Measurements from ENCODE around the gene PTPRH.
"Not testable (repeated sequence)": the region's sequence is repeated elsewhere in the genome, so short reads cannot be mapped to it uniquely, and the experiment has no call there.

The PTPRH gene

DNA sequence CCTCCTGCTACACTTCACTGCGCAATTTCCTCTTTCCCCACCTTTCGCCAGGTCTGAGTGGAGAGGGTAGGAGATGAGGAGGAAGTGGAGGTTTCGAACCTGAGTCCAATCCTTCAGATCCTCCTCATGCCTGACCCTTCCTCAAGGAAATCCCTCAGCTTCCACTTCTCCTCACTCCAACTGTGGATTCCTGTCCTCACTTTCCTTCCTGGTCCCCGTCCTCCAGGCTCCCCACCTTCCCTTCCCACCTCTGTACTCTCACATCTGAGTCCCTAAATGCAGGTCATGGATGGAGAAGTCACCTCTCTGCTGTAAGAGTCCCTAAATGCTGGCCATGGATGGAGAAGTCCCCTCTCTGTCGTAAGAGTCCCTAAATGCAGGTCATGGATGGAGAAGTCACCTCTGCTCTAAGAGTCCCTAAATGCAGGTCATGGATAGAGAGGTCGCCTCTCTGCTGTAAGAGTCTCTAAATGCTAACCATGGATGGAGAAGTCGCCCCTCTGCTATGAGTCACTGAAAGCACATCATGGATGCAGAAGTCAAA is 16.2 kb upstream of the PTPRH start:
- DNase-seq (ENCODE audit: low read depth in 2 of 2) = no peak

DNA sequence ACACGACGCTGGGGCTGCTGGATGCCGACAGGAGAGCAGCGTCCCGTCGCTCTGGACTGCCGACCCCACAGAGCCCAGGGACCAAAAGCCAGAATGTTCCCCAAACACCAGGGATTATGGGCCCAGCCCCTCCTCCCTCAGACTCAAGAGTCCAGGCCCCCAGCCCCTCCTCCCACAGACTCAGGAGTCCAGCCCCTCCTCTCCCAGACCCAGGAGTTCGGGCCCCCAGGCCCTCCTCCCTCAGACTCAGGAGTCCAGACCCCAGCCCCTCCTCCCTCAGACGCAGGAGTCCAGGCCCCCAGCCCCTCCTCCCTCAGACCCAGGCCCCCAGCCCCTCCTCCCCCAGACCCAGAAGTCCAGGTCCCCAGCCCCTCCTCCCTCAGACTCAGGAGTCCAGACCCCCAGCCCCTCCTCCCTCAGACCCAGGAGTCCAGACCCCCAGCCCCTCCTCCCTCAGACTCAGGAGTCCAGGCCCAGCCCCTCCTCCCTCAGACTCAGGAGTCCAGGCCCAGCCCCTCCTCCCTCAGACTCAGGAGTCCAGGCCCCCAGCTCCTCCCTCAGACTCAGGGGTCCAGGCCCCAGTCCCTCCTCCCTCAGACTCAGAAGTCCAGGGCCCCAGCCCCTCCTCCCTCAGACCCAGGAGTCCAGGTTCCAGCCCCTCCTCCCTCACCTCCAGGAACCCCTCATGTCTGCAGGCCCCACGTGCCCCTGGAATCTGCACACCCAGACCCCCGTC is 15.5 kb upstream of the PTPRH start:
- not testable (repeated sequence) for DNase-seq (ENCODE audit: low read depth in 2 of 2)

DNA sequence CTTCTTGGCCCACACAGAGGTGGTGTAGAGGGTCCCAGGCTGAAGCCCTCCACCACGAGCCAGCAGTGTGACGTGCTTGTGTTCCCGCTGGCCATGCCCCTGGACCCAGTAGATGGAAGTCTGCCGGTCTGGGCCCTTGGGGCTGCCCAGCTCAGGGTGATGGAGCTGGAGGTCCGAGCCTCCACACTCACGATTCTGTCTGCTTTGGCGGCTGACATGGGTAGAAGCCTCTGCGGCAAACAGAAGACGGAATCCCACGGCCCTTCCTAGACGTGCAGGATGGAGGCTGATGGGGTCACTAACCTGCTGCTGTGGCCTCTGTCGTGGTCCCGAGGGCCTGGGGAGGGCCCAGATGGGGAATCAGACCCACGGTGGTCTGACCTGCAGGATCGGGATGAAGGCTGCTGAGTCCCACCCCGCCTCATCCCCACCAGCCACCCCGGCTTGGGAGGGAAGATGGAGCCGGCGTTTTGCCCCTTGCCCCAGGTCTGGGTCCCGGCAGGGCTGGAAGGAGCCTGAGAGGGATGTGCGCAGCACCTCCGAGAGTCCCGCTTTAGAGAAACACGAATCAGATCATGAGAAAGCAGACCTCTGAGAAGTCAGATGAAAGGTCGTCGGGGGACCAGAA is 14.9 kb upstream of the PTPRH start:
- DNase-seq (ENCODE audit: low read depth in 2 of 2) = no peak

DNA sequence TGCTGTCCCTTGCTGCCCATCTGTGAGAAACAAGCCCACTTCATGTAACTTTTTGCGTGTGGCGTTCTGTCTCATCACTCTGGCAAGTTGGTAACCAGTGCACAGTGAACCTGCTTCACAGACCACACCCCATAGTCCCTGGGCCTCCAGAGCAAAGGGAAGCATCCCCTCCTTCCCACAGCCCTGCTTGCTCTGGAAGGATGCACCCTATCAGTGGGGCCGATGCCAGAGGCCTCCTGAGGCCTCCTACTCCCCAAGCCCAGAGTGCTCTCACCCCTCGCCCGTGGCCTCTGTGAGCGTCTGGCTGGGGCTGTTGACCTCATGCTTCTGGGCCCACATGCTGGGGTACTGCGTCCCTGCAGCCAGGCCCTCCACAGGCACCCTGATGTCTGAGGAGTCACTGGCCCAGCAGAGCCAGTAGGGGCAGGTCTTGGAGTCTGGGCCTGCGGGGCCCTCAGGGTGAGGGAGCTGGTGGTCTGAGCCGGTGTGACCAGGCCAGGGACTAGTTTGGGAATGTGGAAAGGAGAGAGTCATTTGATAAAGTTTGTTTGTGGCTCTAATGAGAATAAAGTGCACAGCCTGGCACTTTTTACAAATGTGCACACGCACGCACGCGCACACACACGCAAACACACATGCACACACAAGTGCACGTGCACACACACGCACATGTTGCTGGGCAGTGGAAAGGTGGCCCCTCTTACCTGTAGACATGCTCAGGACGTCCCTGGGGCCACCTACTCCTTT is 14.2 kb upstream of the PTPRH start:
- DNase-seq (ENCODE audit: low read depth in 2 of 2) = no peak

DNA sequence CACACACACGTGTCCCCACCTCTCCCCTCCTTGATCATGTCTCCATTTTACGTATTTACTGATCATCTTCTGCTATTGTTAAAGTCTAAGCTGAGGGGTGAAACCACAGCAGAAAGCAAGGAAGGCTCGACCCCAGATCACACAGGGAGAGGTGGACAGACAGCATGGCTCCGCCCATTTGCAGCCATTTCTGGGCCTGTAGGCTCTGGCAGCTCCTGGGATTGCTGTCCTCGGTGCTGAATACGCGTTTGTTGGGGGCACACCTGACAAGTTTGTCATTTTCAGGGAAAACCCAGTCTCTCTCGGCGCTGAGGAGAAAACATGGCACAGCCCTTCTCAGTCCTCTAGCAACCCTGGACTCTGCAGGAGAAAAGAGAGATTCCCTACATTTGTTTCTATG is 11.2 kb upstream of the PTPRH start:
- no peak for DNase-seq (ENCODE audit: low read depth in 2 of 2)

DNA sequence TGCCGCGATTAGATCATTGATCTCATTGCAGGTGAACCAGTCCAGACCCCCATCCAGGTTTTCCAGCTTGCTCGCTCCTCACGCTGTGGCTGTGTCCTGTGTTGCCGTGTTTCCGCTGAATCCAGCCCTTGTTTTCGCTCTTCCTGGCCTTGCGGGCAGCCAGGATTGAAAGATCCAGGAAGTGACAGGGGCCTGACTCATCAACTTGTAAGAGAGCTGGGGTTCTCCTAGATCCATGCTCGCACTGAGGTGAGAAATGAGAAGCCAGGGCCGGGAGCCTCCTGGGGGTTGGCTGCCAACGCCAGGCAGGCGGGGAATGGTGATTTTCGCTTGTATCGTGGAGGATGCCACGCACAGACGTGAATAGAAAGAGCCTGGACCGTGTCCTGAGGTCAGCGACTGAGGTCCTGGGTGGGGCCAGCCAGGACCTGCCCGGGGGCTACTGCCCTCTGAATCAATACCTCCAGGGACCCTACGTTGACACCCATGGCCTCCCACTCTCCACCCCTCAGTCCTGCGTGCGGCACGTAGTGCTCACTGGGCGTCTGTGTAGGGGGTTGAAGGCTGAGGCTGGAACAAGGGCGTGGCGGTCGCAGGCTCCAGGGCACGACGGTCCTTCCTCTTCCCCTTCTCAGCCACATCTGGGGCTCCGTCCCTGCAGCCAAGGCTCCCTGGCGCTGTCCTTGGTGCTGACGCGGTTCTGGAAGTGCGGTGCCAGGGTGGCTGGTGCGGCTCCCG is 7.3 kb upstream of the PTPRH start:
- peak; percentile 27 to 43 for DNase-seq (ENCODE audit: low read depth in 2 of 2)

DNA sequence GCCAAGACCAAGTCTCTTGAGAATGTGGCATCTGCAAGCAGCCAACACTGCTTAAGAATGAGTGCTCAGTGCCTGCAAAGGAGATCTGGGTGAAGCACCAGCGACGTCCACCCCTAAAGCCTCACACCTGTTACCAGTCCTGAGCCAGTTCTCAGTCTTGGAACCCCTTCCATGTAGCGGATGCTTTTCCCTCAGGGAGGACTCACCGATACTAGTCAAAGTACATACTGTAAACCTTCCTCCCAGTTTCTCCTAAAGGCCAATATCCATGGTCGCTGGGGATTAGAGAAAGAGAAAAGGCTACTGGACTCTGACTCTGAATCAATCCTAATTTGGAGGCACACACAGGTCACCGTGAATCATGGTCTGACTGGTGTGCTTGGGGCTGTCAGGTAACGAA is 4.2 kb upstream of the PTPRH start:
- DNase-seq (ENCODE audit: low read depth in 2 of 2) = no peak

DNA sequence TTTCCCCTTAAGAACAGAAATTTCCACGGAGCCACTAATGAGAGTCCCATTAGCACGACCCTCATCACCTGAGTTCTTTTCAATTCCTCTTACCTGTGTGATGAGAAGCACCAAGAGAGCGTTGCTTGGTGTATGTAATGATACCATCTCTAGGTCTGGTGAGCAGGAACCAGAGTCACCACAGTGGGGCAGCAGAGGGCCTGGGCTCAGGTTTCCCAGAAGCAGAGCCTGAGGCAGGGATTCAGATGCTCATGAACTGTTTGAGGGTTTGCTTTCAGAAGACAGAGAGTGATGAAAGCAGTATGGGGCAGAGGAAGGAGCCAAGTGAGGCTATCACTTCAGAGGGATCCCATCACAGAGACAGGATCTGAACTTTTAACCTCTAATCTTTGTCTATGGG is 3.1 kb upstream of the PTPRH start:
- DNase-seq (ENCODE audit: low read depth in 2 of 2) = peak; percentile 35 to 43

DNA sequence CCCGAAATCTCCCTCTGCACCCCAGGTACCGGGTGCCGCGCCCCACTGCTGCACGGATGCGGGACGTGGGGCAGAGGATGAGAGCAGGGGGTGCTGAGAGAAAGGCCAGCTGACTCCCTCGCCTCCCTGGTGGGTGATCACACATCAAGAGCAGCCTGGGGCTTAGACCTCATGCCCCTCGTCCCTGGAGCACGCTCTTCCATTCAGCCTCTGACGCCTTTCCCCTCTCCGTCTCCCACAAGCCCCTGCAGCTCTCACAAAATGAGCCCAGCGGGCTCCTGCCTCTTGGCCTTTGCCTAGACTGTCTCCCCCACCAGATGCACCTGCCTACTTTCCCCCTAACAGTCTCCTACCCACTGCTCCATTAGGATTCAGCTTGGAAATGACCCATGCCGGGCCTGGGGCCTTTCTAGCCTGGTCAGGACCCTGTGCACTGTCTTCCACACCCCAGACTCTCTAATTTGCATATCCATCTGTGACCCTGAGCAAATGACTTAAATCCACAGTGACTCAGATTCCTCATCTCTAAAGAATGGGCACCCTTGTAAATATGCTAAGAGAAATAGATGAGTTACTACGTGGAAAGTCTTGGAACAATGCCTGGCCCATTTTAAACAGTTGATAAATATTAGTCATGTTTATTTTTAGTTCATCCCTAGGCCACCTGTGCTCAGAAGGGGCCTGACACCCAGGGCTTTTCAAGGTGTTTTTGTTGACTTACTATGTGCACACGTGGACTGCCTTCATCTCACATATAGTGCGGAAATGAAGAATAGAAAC is 582 bp upstream of the PTPRH start:
- DNase-seq (ENCODE audit: low read depth in 2 of 2) = no peak

DNA sequence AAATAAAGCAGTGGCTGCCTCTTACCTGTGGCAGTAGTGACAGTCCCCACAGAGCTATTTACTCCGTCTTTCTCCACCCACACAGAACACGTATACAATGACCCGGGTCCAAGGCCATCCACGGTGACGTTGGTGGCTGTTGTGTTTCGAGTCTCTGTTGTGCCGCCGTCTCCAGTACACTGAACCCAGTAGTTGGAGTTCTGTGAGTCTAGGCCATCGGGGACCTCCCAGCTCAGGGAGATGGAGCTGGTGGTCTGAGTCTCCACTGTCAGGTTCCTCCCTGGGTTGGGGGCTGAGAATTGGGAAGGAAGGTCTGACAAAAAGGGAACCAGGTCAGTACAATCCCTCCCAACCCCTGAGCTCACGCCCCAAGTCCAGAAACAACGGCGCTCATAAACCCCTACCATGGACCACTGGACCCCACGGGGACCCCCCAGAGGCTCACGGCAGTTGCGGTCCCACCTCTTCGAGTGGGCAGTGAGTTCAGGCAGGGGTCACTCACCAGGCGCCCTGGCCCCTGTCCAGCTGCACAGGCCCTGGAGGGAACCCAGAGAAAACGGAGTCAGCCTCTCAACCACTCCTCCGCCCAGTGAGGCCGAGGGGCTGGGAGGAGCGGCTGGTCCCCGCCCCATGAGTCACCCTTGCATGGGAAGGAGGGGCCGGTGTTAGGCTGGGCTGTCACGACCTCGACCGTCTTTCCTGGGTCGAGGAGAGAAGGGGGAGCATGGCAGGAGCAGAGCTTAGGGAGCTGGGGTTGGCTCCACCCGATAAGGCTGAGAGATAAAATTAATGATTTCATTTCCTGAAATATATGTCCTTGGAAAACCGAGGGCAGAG is 2.4 kb downstream of the PTPRH start:
- DNase-seq (ENCODE audit: low read depth in 2 of 2) = peak; percentile 23 to 33

DNA sequence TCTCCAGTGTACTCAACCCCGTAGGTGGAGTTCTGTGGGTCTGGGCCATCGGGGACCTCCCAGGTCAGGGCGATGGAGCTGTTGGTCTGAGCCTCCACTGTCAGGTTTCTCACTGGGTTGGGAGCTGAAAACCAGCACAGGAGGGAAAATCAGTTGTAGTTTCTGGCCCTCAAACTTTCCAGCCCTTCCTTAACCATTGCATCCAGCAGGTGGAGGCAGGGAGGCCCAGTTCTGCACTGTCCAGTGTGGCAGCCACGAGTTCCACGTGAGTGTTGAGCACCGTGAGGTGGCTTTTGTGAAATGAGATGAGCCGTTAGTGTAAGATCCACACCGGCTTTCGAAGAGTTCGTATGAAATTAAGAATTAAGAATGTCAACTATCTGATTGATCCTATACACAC is 7.1 kb downstream of the PTPRH start:
- DNase-seq (ENCODE audit: low read depth in 2 of 2) = not testable (repeated sequence)

DNA sequence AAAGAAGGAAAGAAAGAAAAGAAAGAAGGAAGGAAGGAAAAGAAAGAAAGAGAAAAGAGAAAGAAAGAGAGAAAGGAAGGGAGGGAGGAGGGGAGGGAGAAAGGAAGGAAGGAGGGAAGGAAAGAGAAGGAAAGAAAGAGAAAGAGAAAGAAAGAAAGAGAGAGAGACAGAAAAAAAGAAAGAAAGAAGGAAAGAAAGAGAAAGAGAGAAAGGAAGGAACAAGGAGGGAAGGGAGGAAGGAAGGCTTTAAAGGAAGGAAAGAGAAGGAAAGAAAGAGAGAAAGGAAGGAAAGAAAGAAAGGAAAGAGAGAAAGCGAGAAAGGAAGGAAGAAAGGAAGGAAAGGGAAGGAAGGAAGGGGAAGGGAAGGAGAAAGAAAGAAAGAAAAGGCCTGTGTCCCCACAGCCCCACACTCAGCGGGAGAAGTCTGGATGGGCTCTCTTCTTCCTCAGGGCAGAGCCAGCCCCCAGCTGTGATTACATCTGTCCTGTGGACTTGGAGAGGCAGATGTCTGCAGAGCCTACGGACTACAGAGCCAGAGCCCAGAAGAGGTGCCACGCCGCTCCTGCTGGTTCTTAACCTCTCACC is 9.6 kb downstream of the PTPRH start:
- DNase-seq (ENCODE audit: low read depth in 2 of 2) = no peak

DNA sequence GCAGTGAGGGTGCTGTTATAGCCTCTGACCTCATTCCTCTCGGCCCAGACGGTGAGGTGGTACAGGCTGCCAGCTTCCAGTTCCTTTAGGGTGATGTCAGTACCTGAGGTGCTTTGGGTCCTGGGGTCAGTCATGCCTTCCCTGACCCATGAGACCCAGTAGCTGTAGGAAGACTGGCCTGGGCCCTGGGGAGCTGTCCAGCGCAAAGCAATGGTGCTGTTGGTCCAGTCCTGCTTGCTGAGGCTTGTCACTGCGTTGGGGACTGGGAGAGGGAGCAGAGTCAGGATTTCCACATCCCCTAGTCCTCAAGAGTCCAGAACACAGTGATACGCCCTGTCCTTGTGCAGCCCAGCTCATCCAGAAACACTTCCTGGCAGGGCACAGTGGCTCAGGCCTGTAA is 10.7 kb downstream of the PTPRH start:
- DNase-seq (ENCODE audit: low read depth in 2 of 2) = no peak

DNA sequence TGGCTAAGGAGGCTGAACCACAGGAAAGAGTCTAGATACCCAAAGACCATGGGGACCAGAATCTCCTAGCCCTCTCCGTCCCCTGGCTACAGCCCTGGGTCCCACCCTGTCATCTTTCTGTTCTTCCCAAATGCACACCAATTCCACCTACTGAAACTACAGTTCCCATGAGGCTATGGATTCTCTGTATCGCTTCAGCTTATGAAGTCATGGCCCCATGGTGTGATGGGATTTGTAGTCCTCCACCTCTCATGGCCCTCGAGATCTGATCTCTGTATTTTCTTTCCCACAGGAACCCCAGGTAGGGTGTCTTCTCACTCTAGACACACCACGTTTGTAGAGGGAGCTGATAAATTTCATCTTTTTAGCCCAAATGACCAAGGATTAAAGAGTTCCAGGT is 11.8 kb downstream of the PTPRH start:
- DNase-seq (ENCODE audit: low read depth in 2 of 2) = no peak

DNA sequence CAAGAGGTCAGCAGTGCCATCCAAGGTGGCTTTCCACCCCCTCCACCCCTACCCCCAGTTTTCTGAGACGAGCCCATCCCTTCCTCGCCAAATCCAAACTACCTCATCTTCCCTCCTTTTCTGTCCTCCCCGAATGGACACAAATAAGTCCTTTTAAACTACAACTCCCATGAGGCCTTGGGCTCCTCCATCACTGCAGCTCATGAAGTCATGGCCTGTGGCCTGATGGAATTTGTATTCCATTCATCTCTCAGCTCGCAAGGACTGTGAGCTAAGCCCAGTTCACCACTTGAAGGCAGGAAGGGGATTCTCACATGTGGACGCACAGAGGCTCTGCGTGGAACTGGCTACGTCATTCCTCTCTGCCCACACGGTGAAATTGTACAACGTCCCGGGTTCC is 12.5 kb downstream of the PTPRH start:
- no peak for DNase-seq (ENCODE audit: low read depth in 2 of 2)

DNA sequence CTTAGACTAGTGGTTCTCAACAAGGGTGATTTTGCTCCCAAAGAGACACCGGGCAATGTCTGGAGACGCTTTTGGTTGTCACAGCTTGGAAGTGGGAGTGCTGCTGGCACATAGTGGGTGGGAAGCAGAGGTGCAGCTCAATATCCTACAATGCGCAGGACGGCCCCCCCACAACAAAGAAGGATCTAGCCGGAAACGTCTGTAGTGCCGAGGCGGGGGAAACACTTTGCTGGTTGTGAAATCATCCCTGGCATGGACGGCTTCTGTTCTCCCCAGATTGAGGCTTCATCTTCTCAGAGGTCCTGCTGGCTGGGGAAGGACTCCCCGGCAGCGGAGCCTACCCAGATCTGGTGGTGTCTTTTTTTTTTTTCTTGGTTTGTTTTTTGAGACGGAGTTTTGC is 15.8 kb downstream of the PTPRH start:
- DNase-seq (ENCODE audit: low read depth in 2 of 2) = no peak

DNA sequence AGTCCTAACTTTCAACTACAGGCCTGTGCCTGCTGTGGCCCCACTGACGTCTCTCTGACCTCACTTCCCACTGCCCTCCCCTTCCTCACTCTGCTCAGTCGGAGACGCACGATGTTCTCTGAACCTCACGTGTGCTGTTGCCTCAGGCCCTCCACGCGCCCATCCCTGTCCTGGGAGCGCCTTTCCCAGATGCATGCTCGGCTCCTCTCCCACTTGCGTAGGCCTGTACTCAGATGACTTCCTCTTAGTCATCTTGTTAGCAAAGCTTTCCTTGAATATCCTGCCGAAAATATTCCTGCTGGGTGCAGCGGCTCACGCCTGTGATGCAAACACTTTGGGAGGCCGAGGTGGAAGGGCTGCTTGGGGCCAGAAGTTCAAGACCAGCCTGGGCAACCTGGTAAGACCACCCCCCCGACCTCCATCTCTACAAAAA is 19.9 kb downstream of the PTPRH start:
- DNase-seq (ENCODE audit: low read depth in 2 of 2) = no peak

DNA sequence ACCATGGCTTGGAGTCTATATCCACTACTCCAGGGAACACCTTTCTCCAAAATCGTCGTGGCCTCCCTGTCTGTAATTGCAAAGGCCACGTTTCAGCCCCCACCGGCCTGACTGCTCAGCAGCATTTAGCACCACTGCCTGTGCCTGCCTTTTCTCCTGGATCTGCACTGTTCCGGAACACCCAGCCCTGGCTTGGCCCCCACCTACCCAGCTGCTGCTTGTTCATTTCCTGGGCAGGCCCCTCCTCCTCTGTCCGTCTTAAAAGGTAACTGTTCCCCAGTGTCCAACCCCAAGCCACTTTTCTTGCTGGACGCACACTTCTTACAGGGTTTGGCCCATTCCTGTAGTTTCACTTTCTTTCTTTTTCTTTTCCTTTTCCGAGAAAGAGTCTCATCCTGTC is 20.7 kb downstream of the PTPRH start:
- no peak for DNase-seq (ENCODE audit: low read depth in 2 of 2)

DNA sequence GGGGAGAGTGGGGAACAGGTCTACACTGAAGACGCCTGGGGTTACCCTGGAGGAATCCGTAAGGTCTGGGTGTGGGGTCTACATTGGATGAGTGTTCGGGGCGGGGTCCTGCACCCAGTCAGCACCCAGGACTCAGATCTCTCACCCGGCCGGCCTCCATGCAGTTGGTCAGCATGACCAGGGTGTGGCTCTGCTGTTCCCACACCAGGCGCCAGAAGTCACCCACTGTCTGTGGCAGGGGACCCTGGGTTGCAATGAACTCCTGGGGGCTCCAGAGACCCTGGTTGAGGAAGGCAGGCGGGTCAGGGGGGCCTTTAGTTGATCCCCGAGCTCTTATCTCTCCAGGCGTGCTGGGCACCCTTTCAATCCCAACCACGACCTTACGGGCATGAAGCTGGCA is 23.2 kb downstream of the PTPRH start:
- no peak for DNase-seq (ENCODE audit: low read depth in 2 of 2)

DNA sequence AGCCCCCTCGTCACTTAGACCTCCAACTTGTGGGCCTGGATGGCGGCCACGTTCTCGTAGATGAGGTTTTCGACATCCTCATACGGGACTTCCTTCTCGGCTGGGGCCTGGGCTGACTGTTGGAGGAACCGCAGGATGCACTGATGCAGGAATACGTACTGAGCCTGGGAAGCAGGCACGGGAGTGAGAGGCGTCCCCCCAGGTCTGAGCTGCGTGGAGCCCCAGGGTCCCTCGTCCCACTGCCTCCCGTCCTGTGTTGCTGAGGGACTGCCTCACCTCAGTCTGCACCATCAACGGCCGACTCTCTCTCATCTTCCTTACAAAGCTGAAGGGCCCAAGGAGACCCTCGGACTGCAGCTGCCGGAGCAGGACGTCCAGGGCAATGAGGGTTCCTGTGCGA is 27.6 kb downstream of the PTPRH start:
- DNase-seq (ENCODE audit: low read depth in 2 of 2) = no peak
